Gastrocnemius medialis (tissue), 4 donors: Measurements from ENCODE around the gene TIMP3.

Experiments
- POLR2A ChIP-seq, 2 donors: fragments of 450-650 bp; IDR thresholded peaks; one replicate each; pipeline ENCODE4 v1.6.1; 2017; ENCODE audit warnings: antibody characterized with exemption in 2 of 2, mild to moderate bottlenecking in 2 of 2, moderate library complexity in 2 of 2
- TF ChIP-seq, protein P1 (sequence below), 5 experiments: fragments of 450-650 bp in 3 of 5; fragments of 200-600 bp in 2 of 5; sonication (generic) in 2 of 5; IDR thresholded peaks in 4 of 5; conservative IDR thresholded peaks in 1 of 5; 1 replicate in 4 of 5; 2 replicates in 1 of 5; pipeline ENCODE4 v1.5.1; 2016 to 2019; ENCODE audit warnings: antibody characterized with exemption in 5 of 5, mild to moderate bottlenecking in 3 of 5, moderate library complexity in 3 of 5

DNA sequence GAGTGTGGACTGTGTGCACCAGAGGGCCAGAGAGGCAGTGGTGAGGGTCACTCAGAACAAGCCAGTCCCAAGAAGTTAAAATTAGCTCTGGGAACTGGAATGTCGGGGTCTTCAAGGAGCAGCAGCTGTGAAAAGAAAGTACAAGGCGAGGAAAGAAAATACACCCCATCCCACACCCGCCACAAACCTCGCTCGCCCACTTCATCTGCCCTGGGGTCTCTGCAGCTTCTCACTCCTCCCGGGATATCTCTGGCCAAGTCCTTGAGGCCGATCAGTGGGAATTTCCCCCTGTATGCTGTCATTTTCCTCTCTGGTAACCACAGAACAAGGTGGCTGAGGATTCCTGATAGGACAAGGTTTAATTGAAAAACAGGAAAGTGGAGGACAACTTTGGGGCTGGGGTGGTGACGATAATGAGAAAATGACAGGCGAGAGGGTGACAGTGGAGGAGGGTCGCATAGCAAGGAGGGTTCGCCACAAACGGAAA, 36.3 kb upstream of the TIMP3 start:
- no peak for TF ChIP-seq POLR2A (IDR thresholded peaks at IDR 0.05)
- TF ChIP-seq, protein P1, sequence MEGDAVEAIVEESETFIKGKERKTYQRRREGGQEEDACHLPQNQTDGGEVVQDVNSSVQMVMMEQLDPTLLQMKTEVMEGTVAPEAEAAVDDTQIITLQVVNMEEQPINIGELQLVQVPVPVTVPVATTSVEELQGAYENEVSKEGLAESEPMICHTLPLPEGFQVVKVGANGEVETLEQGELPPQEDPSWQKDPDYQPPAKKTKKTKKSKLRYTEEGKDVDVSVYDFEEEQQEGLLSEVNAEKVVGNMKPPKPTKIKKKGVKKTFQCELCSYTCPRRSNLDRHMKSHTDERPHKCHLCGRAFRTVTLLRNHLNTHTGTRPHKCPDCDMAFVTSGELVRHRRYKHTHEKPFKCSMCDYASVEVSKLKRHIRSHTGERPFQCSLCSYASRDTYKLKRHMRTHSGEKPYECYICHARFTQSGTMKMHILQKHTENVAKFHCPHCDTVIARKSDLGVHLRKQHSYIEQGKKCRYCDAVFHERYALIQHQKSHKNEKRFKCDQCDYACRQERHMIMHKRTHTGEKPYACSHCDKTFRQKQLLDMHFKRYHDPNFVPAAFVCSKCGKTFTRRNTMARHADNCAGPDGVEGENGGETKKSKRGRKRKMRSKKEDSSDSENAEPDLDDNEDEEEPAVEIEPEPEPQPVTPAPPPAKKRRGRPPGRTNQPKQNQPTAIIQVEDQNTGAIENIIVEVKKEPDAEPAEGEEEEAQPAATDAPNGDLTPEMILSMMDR (IDR thresholded peaks at IDR 0.05 in 4 of 5, conservative IDR thresholded peaks at IDR 0.05 in 1 of 5), result no peak
